ENCODE results near the gene SSTR5.
A peak's percentile ranks its signal among the peaks of the same experiment; 100 is the strongest.

The SSTR5 gene

DNA sequence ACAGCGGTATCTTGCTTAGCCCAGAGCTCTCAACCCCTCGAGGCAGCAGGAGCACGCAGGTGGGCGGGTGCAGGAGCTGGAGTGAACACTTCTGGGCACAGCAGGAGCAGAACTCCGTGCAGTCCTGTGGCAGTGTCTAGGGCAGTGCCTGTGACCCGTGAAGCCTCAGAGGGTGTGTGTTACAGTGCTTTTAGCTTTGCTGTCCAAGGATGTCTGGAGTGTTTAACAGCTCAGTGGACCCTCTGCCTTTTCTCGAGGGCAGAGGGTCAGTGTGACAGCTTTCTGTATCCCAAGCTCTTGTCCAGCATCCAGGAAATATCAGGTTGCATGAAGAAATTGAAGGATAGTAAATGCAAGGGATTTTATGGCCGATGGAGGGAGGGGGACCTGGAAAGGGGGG, 16.4 kb upstream of the SSTR5 start:
- DNase-seq, result no peak

DNA sequence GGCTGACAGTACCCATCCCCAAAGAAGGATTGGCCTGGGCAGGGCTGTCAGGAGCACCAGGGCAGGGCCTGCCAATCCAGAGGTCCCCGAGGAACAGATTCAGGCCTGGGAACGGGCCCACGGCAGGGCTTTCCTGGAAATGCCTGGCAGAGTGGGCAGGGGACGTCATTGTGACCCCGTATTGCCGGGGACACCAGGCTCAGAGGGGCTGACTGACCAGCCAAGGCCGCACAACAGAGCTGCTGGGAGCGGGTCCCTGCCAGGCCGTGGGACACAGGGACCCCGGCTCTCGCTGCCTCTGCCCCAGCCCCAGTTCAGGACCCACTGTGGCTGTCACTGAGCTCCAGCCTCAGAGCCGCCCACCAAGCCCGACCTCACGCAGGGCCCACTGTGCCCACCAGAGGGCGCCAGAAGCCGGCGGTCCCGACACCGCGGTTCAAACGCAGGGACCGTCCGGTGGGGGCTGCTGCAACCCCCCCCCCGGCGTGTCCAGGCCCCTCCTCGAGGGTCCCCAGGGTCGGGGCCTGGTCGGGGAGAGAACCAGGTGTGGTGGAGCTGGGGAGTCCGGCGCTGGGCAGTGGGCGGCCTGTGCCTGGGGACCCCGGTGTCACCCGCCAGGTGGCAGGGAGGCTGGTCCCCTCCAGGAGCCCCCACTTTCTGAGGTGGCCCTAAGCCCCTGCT, 15.2 kb upstream of the SSTR5 start:
- no peak for DNase-seq

DNA sequence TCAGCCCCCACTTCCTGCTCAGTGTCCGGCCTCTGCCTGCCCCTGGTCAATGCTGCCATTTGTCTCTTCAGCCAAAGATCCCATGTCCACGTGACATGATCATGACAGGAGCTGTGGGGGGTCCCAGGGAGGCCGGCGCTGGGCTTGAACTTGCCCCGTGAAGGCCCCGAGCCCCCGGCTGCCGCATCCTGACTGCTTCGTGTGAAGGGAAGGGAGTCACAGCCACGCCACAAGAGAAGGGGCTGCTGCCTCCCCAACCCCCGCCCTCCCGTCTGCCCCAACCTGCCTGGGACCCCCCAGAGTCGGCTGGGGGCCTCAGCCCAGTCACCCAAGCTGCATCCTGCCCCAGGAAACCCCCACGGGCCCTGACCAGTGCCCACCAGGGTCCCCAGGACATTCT, 14.3 kb upstream of the SSTR5 start:
- DNase-seq, result no peak

DNA sequence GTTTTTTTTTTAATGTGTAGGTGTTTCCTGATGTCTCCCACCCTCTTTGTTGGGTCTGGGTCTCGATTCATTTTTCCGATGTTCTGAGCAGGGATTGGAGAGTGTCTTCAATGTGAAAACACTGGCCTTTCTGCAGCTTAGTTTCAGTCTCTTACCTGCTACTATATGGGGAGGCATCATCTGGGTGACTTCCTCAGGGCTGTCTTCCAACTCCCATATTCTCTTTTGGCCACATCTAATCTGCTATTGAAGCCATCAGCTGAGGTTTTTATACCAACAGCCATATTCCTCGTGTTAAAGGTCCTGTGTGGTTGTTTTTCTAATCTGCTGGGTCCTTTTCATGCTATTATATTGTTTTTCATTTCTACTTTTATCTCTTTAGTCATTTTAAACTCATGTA, 13.2 kb upstream of the SSTR5 start:
- DNase-seq, result no peak

DNA sequence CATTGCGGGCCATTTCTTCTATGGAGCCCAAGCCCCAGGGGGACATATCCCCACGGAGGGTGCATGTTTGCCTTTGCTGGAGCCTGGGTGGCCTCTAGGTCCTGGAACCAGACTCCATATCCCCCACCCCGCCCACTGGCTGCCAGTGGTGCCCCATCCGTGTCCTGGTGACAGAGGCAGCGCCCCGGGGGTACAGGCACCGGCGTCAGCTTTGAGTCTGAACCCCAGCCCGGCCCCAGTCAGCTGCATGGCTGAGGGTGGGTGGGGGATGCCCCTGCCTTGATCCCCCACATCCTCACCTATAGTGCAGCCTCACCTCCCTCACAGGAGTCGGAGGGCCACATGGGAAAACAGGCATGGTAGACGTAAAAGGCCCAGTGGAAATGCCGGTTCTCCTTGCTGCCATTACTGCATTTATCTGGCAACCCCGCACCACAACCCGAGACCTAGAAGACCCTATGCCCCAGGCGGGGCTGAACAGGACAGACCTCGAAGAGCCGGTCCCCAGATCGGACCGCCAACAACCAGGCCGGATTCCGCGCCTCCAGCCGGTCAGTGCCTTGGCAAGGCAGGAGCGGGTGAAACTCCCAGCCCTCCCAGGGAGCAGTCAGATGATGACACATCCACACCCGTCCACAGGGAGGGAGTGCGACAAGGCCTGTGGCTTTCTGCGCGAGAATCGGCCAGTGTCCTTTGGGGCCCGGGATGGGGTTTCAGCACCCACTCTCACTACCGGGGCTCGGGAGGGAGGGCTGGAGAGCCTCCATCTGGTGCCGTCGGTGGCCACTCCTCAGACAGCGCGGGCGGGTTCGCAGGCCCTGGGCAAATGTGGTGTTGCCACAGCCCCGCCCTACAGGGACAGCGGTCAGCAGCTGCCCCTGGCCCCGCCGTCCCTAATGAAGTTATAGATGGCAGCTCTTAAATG, 11.9 kb upstream of the SSTR5 start:
- no peak for DNase-seq

DNA sequence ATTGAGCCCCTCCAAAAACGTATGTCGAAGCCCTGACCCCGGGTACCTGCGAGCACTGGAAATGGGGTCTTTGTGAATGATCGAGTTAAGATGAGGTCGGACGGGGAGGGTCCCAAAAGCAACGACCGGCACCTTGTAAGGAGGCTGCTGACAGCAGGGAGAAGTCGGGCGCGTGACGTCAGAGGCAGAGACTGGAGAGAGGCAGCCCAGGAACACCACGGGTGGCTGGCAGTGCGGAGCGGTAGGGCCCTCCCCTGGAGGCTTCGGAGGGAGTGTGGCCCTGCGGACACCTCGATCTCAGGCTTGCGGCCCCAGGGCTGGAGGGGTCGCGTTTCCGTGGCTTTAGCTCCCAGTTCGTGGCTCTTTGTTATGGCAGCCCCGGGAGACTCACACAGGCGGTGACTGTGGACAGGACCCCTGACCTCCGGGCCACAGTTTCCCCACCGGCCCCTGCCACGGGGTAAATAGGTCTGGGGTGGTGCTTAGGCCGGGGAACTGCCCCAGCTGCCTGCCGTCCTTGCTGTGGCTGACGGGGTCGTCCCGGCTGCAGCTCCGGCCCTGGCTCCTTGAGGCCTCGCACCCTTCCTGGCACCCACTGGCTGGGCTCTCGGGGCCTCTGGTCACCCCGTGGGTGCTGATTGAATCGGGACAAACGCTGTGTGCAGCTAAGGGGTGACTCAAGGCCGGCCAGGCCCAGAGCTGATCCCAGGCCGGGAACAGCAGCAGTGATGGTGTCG, 10.6 kb upstream of the SSTR5 start:
- no peak for DNase-seq

DNA sequence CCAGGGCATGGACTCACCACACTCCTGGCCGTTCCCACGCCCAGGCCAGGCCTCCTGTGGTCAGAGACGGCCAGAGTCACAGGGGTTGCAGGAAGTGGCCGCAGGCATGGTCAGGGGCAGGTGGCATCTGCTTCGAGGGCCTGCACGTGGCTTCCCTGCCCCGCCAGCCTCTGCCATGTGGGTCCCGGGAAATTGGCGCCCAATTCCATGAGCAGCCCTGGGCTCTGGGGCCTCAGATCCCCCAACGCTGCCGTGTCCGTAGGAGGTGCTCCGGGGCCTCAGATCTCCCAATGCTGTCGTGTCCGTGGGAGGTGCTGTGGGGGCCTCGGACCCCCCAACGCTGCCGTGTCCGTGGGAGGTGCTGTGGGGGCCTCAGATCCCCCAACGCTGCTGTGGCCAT, 9.7 kb upstream of the SSTR5 start:
- DNase-seq, result no peak

DNA sequence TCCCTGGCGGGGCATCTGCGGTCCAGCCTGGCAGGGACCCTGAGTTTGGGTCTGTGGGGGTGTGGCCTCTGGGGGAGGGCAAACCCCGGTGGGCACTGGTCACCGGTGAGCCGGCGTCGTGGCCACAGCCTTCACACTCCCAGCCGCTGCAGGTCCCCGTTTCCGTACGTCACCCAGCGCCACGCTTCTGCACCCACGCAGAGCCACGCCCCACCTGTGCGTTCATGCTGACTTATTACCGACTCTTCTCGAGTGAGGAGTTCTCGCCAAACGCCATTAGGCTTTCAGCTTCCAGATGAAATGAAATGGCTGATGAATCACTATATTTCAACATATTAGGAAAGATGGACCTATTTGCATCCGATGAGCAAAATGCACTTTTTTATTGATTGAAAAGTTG, 8.8 kb upstream of the SSTR5 start:
- DNase-seq, result no peak

DNA sequence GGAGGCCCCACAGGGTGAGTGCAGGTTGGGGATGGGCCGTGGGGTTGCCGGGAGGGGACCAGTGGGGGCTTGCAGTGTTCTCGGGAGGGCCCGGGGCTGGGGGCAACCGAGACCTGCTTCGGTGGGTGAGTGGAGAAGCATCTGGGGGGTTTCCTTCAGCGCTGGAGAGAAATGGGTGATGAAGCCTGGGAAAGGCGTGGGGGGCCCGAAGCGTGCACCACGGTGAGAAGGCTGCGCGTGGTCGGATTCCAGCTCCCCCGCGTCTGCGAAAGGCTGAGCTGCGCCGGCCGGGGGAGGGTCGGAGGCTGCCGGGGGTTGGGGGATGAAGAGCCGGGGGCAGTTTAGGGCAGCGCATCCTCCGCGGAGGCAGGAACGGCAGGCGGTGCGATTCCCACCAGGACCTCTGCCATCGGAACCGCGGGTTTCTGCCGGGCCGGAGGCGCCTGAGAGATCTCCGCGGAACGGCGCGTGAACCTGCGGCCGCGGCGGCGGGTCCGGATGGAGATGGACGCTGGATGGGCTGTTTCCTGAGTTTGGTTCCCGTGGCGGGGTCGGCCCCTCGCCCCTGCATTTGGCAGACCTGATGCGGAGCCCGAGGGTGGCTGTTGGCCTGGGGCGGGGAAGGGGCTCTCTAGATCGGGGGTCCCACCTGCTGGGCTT, 6.9 kb upstream of the SSTR5 start:
- DNase-seq, result no peak

DNA sequence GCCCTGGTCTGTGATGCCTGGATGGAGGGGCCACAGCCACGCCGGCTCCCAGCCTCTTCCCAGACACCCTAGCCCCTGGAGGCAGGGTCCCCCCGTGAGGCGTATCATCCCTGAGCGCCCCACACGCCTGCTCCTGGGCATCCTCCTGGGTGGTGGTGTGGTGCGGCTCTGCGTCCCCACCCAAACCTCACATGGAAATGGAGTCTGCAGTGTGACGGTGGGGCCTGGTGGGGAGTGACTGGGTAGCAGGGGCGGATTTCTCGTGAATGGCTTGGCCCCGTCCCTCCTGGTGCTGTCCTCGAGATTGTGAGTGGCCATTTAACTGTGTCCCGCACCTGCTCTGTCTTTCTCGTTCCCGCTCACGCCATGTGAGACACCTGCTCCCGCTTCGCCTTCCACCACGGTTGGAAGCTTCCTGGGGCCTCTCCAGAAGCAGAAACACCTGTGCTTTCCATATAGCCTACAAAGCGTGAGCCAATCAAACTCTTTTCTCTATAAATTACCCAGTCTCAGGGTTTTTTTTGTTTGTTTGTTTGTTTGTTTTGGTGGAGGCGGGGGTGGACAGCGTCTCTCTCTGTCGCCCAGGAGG, 5.9 kb upstream of the SSTR5 start:
- peak; percentile 27 for DNase-seq

DNA sequence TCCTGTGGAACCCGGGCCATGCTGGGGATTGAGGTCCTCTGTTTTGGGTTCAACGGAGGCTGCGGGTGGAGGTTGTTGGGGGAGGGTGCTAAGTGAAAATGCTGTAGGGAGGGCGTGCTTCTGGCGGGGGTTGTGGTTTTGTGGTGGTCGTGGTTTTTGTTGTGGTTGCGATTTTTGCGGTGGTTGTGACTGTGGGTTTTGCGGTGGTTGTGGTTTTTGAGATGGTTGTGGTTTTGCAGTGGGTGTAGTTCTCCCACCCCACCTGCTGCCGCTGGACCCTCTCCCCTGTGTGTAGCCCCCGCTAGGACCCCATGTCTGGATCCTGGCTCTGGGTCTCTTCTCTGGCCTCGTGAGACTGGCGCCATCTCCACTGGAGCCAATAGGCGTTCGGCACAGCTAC, 4.9 kb upstream of the SSTR5 start:
- DNase-seq, result no peak

DNA sequence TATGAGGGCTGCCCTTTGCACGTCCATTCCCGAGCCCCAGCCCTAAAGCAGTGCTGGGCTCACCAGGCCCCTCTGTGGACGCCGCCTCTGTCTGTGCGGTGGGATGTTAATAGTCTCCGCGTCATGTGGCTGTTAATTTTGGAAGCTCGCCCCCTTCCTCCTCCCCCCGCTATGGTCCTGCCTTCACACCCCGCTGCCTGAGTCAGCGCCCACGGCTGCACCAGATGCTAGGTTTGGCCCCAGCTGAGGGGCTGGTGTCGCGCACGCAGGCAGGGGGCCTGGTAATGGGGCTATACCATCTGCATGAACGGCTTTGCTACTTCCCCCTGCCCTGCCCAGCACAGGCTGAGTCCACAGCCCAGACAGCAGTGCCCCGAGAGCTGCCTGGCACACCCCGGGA, 4.1 kb upstream of the SSTR5 start:
- no peak for DNase-seq

DNA sequence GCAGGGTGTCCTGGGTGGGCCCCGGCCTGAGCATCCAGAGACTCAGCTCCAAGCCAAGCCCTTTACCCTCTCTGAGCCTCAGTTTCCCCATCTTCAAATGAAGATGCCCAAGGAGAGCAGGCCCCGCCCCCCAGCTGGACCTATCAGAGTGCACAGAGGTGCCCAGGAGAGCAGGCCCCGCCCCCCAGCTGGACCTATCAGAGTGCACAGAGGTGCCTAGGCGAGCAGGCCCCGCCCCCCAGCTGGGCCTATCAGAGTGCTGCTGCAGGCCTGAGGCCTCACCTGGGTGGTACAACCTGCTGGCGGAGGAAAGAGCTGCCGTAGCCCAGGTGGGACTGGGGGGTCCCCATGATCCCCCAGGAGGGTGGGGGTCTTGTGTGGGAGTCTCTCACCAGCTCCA, 3.4 kb upstream of the SSTR5 start:
- no peak for DNase-seq

DNA sequence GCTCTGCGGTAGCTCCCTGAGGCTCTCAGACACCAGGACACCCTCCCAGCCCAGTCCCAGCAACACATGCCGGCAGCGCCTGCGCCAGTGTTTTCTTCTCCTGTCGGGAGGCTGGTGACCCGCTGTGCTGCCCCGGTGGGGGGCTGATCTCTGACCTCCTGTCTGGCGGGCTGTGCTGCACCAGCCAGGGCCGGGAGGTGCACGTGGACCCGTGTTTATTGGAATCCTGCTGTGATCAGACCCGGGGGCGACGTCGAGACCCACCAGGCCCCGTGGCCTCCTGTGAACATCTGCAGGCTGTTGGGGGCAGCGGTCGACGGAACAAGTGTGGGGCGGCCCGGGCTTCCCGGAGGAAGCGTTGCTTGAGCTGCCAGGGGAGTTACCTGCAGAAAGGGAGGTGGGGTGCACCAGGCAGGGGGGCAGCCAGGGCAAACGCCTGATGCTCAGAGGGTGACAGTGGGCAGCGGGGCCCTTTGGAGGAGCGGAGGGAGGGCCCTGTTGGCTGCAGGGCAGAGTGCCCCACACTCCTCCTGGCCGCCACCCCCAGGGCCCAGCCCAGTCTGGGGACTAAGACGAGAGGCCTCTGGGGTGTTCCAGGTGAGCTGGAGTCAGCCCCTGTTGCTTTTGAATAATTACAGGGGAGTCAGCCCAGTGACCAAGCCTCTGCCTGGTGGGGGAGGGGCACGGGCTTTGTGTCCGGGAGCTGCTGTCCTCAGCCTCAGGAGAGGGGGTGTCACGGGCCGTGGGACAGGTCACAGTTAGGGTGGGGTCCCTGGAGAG, 2.3 kb upstream of the SSTR5 start:
- no peak for DNase-seq

DNA sequence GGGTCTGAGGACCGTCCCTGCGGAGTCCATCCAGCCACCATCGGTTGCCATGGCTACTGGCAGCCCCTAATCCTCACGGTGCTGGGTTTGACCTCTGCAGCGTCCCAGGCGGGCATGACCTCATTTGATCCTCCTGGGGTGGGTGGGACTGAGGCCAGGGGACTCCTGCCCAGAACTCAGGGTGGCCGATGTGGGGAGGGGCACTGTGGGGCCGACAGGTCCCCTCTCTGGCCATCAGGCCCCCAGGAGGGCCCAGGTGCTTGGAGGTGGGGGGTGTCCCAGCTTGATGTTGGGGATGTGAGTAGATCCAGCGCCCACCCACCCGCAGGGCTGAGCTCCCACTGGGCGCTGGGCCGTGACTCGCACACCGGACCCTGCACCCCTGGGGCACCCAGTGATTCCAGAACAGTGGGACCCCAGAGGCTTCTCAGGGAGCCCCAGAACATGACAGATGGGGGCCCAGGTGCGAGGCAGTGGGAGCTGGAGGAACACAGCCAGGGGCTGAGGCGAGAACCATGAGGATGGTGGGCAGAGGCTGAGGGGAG, 1.6 kb upstream of the SSTR5 start:
- no peak for DNase-seq

DNA sequence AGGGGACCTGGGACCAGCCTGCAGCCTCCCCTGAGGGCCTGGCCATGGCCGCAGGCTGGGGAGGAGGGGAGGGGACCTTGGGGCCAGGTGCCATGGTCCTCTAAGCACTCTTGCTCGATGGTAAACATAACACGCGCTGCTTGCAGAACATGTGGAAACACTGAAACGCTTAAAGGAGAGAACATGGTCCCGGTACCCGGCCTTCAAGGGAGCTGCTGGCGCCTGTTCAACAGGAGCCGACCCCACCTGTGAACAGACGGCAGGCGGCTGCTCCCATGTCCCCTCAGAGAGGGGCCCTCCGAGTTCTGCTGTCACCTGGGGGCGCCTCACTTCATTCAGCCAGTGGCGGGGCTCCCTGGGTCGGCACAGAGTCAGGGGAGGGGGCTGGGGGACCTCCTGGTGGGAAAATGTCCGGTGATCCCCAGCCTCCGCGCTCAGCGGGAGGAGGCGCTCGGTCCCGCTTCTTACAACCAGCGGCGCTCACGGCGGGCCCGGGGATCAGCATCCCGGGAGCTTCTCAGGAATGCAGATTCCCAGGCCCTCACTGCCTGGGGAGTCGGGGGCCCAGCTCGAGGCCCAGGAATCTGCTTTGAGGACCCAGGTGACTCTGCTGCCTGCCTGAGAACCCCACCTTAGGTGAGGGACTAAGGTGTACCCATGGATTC, 854 bp upstream of the SSTR5 start:
- no peak for DNase-seq

DNA sequence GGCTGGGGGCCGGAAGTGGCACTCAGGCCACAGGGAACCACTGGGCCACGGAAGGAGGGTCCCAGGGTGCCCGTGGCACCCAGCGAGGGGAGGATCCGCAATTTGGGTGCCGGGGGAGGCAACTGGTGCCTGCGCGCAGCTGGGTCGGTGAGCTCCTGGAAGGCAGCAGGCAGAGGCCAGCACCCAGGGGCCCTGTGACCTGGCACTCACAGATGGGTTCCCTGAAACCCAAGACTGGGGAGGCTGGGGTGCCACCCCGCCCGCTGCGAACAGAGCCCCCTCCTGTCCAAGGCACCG, 663 bp downstream of the SSTR5 start:
- DNase-seq, result no peak

DNA sequence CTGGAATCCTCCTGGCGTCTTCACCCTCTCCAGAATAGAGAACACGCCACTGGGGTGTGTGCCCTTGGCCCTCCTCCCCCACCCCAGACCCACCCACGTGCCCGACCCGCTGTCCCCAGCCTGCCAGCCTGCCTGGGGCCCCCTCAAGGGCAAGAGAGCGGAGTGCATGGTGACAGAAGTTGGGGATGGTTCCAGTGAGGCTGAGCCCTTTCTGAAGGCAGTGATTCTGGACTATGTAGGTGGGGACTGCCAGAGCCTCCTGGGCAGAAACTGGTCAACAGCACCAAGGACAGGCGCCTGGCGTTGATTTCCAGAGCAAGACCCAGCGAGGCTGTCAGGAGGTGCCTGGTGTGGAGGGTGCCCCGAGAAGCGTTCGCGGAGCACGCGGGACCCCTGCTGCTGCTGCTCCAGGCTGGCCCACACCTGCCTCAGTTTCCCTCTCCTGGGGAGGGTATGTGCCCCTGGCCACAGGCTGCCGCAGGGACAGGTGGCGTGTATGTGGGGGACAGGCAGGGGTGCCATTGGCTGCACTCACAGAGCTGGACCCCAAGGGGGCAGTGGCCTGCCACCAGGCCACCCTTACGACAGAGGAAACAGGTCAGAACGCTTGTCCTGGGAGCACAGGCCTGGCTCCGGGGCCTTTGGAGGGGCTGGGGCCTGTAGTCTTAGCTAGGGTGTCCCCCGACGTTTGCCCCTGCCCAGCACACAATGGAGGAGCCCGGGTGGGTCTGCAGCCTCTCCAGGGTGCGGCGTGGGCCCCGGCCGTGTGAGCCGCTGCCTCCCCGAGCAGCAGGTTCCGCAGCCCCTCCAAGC, 1.2 kb downstream of the SSTR5 start:
- DNase-seq, result no peak

DNA sequence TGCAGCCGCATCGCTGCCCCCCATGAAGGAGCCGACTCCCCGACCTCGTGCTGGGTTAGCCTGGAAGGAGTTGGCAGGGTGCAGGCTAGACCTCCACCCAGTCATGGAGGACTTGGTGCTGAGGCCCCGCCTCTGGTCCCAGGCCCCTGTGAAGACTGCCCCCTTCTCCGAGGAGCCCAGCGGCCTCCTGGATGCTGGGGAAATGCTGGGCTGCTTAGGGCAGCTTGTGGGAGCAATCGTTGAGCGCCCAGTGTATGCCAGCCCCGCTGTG, 1.8 kb downstream of the SSTR5 start:
- DNase-seq, result no peak

DNA sequence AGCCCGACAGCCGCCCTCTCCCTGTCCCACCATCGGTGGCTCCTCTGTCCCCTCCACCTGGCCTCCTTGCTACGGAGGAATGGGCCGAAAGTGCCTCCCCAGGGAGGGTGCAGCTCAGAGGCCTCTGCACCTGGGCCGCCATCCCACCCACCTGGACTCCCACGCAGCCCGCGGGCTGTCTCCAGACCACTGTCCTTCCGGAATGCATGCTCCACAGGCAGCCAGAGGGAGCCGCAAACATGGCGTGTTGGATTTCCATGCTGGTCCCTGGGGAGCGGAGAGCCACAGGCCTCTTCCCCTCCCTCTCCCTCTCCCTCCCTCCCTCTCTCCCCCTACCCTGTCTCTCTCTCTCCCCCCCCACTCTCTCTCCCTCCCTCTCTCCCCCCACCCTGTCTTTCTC, 3.0 kb downstream of the SSTR5 start:
- no peak for DNase-seq

Data from NCI-H1105 treated with DMSO at 0.1 percent for 48 hours (cell line).